GM18519 (cell line): Measurements from ENCODE around the gene LRRTM4.

Experiments used
- ATAC-seq: cut with Tn5 transposase; IDR thresholded peaks from one replicate; pipeline ENCODE4 v1.9.1; 2021; ENCODE audit warnings: mild to moderate bottlenecking, moderate library complexity; ENCODE audit not compliant: unreplicated experiment, low FRiP score

LRRTM4 gene

GRCh38 chr2:77328134-77328931, 193.8 kb downstream of the LRRTM4 start:
- no peak for ATAC-seq

GRCh38 chr2:77325395-77325794, 196.8 kb downstream of the LRRTM4 start:
- ATAC-seq, result no peak

GRCh38 chr2:77322431-77322830, 199.7 kb downstream of the LRRTM4 start:
- ATAC-seq, result no peak

- ATAC-seq, result no peak
These were observed 207.5 kb downstream of the LRRTM4 start for GRCh38 chr2:77314721-77315120.

- no peak for ATAC-seq
These were observed 211.8 kb downstream of the LRRTM4 start for GRCh38 chr2:77310416-77310815.

GRCh38 chr2:77309725-77310124, 212.5 kb downstream of the LRRTM4 start:
- no peak for ATAC-seq

- no peak for ATAC-seq
These were observed 220.7 kb downstream of the LRRTM4 start for GRCh38 chr2:77301441-77301840.

- no peak for ATAC-seq
These were observed 225.4 kb downstream of the LRRTM4 start for GRCh38 chr2:77296791-77297190.

GRCh38 chr2:77294474-77294873, 227.7 kb downstream of the LRRTM4 start:
- ATAC-seq, result no peak

- no peak for ATAC-seq
These were observed 237.8 kb downstream of the LRRTM4 start for GRCh38 chr2:77284353-77284752.

- ATAC-seq, result no peak
These were observed 250.9 kb downstream of the LRRTM4 start for GRCh38 chr2:77271262-77271661.

GRCh38 chr2:77270433-77270832, 251.7 kb downstream of the LRRTM4 start:
- ATAC-seq, result no peak

GRCh38 chr2:77268626-77269025, 253.6 kb downstream of the LRRTM4 start:
- no peak for ATAC-seq

- ATAC-seq, result no peak
These were observed 289.2 kb downstream of the LRRTM4 start for GRCh38 chr2:77232909-77233425.

- ATAC-seq, result no peak
These were observed 293.8 kb downstream of the LRRTM4 start for GRCh38 chr2:77228391-77228790.

GRCh38 chr2:77210725-77211124, 311.5 kb downstream of the LRRTM4 start:
- ATAC-seq, result no peak

GRCh38 chr2:77207331-77207730, 314.8 kb downstream of the LRRTM4 start:
- no peak for ATAC-seq

- ATAC-seq, result no peak
These were observed 320.4 kb downstream of the LRRTM4 start for GRCh38 chr2:77201755-77202154.

GRCh38 chr2:77199411-77199810, 322.8 kb downstream of the LRRTM4 start:
- ATAC-seq, result no peak

GRCh38 chr2:77193858-77194448, 328.2 kb downstream of the LRRTM4 start:
- ATAC-seq, result no peak

- ATAC-seq, result no peak
These were observed 329.3 kb downstream of the LRRTM4 start for GRCh38 chr2:77192811-77193289.

GRCh38 chr2:77191665-77192064, 330.5 kb downstream of the LRRTM4 start:
- no peak for ATAC-seq
